ENCODE results near the gene BNC2. TPM values are rescaled to one million over a fixed set of nuclear protein-coding genes. Genes with fewer than 3 reads are reported as not detected.

Gene BNC2
- total RNA-seq, 2 experiments from 2014 or later = not detected

DNA sequence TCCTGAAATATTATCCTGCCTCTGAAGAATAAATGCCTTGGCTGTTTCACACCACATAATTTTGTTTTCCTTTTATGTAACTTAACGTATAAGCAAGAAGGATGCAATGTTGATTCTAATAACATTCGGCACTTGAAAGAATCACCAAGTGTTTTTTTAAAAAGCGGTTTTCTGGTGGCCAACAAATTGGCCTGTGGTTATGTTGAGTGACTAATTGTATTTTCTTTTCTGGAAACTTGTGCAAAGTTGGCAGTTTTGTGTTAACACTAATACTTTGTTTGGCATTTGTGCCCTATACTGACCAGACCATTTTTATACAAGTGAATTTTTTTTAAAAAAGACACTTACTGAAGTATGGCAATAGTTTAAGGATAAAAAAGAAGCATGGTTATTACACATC, 452.7 kb downstream of the BNC2 start:
- no peaks in the 10 kb centered on the region for H3K27me3 Mint-ChIP-seq (ENCODE audit: low read depth)
- CTCF ChIA-PET = no interaction called here
- intact Hi-C loops (cut with micrococcal nuclease) = no loop called here
- H3K9me3 Mint-ChIP-seq = no peaks in the 10 kb centered on the region
- H3K27ac Mint-ChIP-seq = no peak overlapping the region
- H3K4me3 Mint-ChIP-seq = no peak overlapping the region
- no peaks in the 10 kb centered on the region for H3K4me1 Mint-ChIP-seq (ENCODE audit: low read depth)
- no peaks in the 10 kb centered on the region for H3K36me3 Mint-ChIP-seq (ENCODE audit: low read depth)
- no peak for DNase-seq

DNA sequence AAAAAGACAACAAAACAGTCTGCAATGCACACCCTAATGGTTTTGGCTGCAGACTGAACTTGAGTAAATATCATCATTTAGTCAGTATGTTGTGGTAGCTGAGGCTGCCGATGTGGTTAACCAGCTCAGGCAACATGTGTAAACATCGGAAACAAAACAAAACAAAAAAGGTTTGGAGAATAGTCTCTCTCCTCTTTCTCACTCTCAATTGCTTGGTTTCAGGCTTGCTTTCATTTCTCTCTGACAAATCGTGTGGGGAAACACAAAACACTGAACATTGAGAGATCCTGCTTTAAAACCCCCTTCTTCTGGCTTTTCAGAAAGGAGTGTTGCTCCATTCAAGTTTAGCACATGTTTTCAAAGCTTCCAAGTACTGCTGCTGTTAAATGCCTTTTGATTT, 453.3 kb downstream of the BNC2 start:
- no peaks in the 10 kb centered on the region for H3K4me1 Mint-ChIP-seq (ENCODE audit: low read depth)
- DNase-seq = no peak
- H3K27ac Mint-ChIP-seq = no peak overlapping the region
- CTCF ChIA-PET = no interaction called here
- no peaks in the 10 kb centered on the region for H3K27me3 Mint-ChIP-seq (ENCODE audit: low read depth)
- H3K4me3 Mint-ChIP-seq = no peak overlapping the region
- no peaks in the 10 kb centered on the region for H3K36me3 Mint-ChIP-seq (ENCODE audit: low read depth)
- intact Hi-C loops (cut with micrococcal nuclease) = no loop called here
- no peaks in the 10 kb centered on the region for H3K9me3 Mint-ChIP-seq

DNA sequence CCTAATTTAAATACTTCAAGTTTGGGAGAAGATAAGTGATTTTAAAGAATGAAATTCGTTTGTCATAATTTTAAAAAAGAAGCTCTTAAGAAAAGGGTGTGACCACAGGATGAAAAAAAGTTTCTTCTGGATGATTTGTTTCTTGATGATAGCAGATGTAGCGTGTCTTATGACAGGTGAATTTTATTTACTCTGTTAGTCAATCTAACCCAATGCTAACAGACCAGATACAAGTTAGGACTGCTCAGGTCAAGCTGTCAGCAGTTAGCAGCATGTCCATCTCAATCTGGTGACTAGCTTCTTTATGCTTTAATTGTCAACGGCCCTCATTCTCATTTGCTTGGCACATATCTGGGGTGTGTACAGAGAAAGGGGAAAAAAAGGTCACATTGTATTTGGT, 456.0 kb downstream of the BNC2 start:
- Mint-ChIP-seq H3K9me3 (no peaks in the 10 kb centered on the region), H3K4me3 (no peak overlapping the region), H3K36me3 (ENCODE audit: low read depth) (no peaks in the 10 kb centered on the region), H3K27ac (no peak overlapping the region), H3K4me1 (ENCODE audit: low read depth) (no peaks in the 10 kb centered on the region), H3K27me3 (ENCODE audit: low read depth) (no peaks in the 10 kb centered on the region)
- intact Hi-C loops (cut with micrococcal nuclease) = no loop called here
- CTCF ChIA-PET = interaction anchor here (0.6 to 0.9 kb wide), 3 partner anchors 17 to 343 kb away, joined by 3 to 6 read pairs (median 5); no protein-coding TSS in a partner anchor
- DNase-seq = no peak

DNA sequence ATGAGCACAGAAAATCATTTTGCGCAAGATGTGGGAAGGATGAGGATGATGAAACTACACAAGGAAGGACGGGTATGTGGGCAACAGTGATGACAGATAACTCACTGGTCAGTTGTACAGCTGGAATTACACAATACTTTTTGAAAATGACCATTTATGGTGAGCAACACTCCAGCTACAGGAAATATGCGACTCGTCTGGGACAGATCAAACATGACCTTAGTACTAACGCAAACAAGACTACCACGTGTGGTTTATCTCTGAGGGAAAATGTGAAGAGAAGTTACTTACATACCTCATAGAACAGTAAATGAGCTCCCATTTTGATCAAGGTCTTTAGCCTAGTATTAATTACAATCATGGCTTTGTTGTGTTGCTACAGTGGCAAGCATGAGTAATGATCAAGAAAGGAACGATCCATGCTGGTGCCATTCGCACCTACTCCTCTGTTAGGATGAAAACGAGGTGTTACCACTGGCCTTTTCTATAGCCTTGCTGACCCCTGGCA, 456.9 kb downstream of the BNC2 start:
- CTCF ChIA-PET = interaction anchor here (0.9 kb wide), 1 partner anchor 17 kb away, joined by 5 read pairs; no protein-coding TSS in a partner anchor
- Mint-ChIP-seq H3K27ac (no peak overlapping the region), H3K27me3 (ENCODE audit: low read depth) (no peaks in the 10 kb centered on the region), H3K4me1 (ENCODE audit: low read depth) (no peaks in the 10 kb centered on the region), H3K36me3 (ENCODE audit: low read depth) (no peaks in the 10 kb centered on the region), H3K4me3 (no peak overlapping the region), H3K9me3 (no peaks in the 10 kb centered on the region)
- intact Hi-C loops (cut with micrococcal nuclease) = no loop called here
- no peak for DNase-seq

DNA sequence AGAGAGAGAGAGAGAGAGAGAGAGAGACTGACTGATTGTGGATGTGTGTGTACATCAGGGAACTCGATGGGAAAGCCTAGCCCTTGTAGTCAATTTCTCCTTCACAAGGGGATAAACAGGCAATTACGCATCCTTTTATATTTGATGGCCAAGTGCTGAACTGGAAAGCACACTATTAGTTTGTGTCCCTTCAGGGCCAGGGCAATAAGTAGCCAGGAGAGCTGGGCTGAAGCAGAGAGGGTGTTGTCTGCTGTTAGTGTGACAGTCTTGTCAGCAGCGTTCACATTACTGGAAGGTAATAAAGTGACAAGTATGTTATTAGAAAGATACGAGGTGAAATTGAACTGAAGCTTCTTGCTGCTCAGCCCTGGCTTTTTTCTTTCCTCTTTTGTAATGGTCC, 457.7 kb downstream of the BNC2 start:
- no peak overlapping the region for H3K4me3 Mint-ChIP-seq

DNA sequence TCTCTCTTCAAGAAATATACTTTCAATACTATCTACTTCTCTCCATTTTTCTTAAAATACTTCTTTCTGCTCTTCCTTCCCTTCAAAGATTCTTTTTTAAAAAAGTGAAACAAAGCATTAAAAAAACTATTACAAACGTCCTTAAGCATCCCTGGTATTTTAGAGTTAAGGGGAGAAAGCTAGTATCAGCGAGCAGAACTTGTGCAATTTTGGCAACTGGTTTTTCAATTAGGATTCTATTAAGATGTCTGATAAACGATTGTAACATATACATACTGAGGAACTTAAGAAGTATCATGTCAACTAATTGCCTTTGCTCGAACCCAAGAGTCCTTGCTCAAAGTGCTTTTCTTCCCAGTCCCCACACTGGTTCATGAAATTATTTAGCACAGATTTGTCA, 459.2 kb downstream of the BNC2 start:
- H3K4me1 Mint-ChIP-seq (ENCODE audit: low read depth) = no peaks in the 10 kb centered on the region
- CTCF ChIA-PET = no interaction called here
- intact Hi-C loops (cut with micrococcal nuclease) = no loop called here

More for the DNA sequence above, 457.7 kb downstream of the BNC2 start:
- no peak for DNase-seq
- Mint-ChIP-seq H3K36me3 (ENCODE audit: low read depth) (no peaks in the 10 kb centered on the region), H3K9me3 (no peaks in the 10 kb centered on the region), H3K4me1 (ENCODE audit: low read depth) (no peaks in the 10 kb centered on the region), H3K27me3 (ENCODE audit: low read depth) (no peaks in the 10 kb centered on the region), H3K27ac (no peak overlapping the region)
- CTCF ChIA-PET = no interaction called here
- intact Hi-C loops (cut with micrococcal nuclease) = no loop called here

DNA sequence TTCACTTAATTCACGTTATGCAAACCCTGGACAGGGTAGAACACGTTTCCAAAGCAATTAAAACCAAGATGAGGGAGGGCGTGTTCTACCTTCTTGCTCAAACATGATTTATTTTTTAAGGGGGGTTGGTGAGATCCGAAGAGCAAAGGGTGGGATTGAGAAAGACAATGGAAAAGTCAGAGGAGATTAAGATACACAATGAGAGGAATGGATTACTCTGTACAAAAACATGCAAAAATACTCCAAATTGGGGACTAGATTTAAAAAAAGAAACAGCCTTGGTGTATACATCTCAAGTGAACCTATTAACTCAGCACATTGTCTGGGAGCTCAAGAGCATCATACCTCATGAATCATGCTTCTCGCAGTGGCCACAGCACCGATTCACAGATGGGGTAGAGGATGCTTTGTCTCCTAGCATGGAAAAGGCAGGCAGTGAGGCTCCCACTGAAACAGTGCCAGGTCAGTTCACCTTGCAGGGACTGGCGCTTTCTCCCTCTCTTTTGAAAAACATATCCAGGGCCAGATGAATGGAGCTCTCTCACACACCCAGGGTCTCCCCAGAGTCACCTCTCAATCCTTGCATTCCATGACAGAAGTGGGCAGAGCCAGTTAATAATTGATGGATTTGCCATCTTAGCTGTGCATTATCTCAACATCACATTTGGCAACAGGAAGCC, 459.7 kb downstream of the BNC2 start:
- CTCF ChIA-PET = no interaction called here
- DNase-seq = no peak
- intact Hi-C loops (cut with micrococcal nuclease) = no loop called here
- no peak overlapping the region for H3K4me3 Mint-ChIP-seq
- H3K36me3 Mint-ChIP-seq (ENCODE audit: low read depth) = no peaks in the 10 kb centered on the region
- no peaks in the 10 kb centered on the region for H3K27me3 Mint-ChIP-seq (ENCODE audit: low read depth)
- no peaks in the 10 kb centered on the region for H3K4me1 Mint-ChIP-seq (ENCODE audit: low read depth)
- H3K27ac Mint-ChIP-seq = no peak overlapping the region
- H3K9me3 Mint-ChIP-seq = no peaks in the 10 kb centered on the region

More for the DNA sequence above, 459.2 kb downstream of the BNC2 start:
- H3K4me3 Mint-ChIP-seq = no peak overlapping the region
- no peak for DNase-seq
- H3K36me3 Mint-ChIP-seq (ENCODE audit: low read depth) = no peaks in the 10 kb centered on the region
- no peaks in the 10 kb centered on the region for H3K9me3 Mint-ChIP-seq
- no peaks in the 10 kb centered on the region for H3K27me3 Mint-ChIP-seq (ENCODE audit: low read depth)
- H3K27ac Mint-ChIP-seq = no peak overlapping the region

DNA sequence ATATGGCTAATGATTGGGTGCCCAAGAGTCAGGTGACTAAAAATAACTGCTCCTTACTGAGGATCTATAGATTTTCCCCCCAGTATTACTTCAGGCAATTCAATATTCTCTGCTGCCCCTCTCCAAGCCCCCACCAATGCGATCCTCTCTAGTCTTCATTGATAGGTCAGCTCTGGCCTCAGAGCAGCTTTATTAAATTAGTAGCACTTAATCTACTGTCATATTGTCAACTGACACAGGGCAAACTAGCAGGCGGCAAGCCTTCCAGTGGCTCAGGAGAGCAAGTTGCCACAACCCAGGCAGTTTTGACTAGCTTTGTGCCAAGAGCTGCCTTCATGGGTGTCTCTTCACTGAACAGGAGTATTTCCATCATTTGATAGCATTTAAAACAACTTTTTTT, 462.9 kb downstream of the BNC2 start:
- CTCF ChIA-PET = no interaction called here
- intact Hi-C loops (cut with micrococcal nuclease) = no loop called here
- Mint-ChIP-seq H3K27ac (no peak overlapping the region), H3K4me3 (no peak overlapping the region), H3K4me1 (ENCODE audit: low read depth) (no peaks in the 10 kb centered on the region), H3K9me3 (peaks cover 2% of the 10 kb centered on the region), H3K27me3 (ENCODE audit: low read depth) (no peaks in the 10 kb centered on the region), H3K36me3 (ENCODE audit: low read depth) (no peaks in the 10 kb centered on the region)
- DNase-seq = no peak

DNA sequence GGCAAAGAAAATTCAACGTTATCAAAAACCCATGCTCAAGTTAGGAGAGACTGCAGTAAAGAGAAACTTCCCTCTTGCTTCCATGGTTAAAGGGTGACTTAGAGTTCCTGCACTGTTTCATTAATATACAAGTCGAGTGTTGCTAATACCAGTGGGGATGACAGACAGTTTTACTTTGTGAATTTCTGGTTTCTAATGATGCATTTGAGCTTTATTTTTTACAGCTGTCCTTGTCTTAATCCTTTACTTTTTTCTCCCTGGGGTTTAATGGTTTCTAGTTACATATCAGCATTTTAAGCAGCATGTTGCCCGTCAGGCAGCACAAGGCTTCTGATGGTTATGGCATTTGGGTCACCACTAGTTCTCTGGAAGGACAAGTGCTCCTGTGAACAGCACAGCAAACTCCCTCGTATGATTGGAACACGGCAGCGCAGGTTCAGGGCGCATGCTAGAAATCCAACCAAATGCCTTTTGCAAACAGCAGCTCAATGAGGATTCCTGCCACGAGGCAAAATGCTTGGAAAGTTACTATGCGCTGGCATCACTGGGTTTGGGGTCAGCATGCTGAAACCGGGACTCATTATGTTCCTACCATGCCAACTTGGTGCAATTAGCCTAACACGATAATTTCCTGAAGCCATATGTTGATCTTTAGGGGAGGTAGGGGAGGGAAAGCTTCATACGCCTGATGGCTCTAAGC, 463.8 kb downstream of the BNC2 start:
- CTCF ChIA-PET = no interaction called here
- no peaks in the 10 kb centered on the region for H3K36me3 Mint-ChIP-seq (ENCODE audit: low read depth)
- no peak overlapping the region for H3K4me3 Mint-ChIP-seq
- DNase-seq = no peak
- peaks cover 2% of the 10 kb centered on the region for H3K9me3 Mint-ChIP-seq
- intact Hi-C loops (cut with micrococcal nuclease) = no loop called here
- no peaks in the 10 kb centered on the region for H3K27me3 Mint-ChIP-seq (ENCODE audit: low read depth)
- H3K27ac Mint-ChIP-seq = no peak overlapping the region
- H3K4me1 Mint-ChIP-seq (ENCODE audit: low read depth) = no peaks in the 10 kb centered on the region

DNA sequence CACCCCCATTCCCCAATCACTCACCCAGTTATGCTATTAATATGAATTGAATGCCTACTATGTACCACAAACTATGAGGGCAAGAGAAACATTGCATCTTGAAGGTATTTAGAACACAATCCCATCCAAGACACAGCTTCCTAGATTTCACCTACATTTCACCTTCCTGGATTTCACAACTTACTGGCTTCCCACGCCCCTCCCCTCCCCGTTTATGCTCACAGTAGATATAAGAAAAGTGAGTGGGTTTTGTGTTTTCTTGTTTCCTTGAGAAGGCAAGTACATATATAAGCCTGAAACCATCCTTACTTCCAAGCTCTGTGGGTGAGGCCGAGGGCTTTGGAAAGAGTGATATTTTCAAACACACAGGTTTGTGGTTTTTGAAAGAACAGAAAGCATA, 465.0 kb downstream of the BNC2 start:
- Mint-ChIP-seq H3K27ac (no peak overlapping the region), H3K9me3 (peaks cover 2% of the 10 kb centered on the region), H3K27me3 (ENCODE audit: low read depth) (no peaks in the 10 kb centered on the region), H3K36me3 (ENCODE audit: low read depth) (no peaks in the 10 kb centered on the region), H3K4me1 (ENCODE audit: low read depth) (no peaks in the 10 kb centered on the region), H3K4me3 (no peak overlapping the region)
- CTCF ChIA-PET = no interaction called here
- no peak for DNase-seq
- intact Hi-C loops (cut with micrococcal nuclease) = no loop called here

DNA sequence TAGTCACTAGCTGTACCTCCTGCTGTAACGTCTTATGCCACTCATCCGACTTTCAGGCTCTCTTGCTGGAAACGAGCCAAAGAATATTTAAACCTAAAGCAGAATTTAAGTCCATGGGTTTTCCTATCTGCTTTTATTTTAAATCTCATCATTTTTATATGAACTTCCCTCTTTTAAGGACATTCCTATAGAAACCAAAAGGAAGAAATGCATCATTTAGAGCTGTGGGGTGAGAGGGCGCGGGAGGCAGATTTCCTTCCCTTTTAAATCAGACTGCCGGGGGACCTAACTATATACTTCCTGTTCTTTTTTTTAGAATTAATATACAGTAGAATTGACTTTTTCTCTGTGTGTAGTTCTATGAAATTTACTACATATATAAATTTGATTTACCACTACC, 468.8 kb downstream of the BNC2 start:
- Mint-ChIP-seq H3K9me3 (peaks cover 3% of the 10 kb centered on the region), H3K36me3 (ENCODE audit: low read depth) (no peaks in the 10 kb centered on the region), H3K27me3 (ENCODE audit: low read depth) (peaks cover 2% of the 10 kb centered on the region), H3K27ac (no peak overlapping the region), H3K4me1 (ENCODE audit: low read depth) (no peaks in the 10 kb centered on the region), H3K4me3 (no peak overlapping the region)
- CTCF ChIA-PET = no interaction called here
- intact Hi-C loops (cut with micrococcal nuclease) = no loop called here
- DNase-seq = no peak

DNA sequence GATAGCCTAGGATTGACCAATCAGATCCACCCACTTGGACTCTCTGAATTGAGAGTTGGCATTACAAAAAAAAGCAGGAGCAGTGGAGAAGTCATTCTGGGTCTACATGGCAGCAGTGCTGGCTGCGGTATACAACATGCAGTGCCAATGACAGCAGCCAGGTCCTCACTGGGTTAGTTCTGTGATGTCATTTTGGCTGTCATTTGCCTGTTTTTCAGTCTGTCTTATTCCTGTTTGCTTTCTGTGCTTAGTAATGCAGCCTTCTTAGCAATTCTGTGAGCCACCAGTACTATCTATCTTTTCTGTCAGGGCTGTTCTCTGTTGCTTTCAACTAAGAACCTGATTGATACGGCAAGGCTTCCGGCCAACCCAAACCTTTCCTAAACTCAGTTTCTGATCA, 471.8 kb downstream of the BNC2 start:
- Mint-ChIP-seq H3K27ac (no peak overlapping the region), H3K27me3 (ENCODE audit: low read depth) (peaks cover 2% of the 10 kb centered on the region), H3K4me1 (ENCODE audit: low read depth) (no peaks in the 10 kb centered on the region), H3K4me3 (no peak overlapping the region), H3K9me3 (peaks cover 2% of the 10 kb centered on the region), H3K36me3 (ENCODE audit: low read depth) (no peaks in the 10 kb centered on the region)
- intact Hi-C loops (cut with micrococcal nuclease) = no loop called here
- CTCF ChIA-PET = no interaction called here
- no peak for DNase-seq

DNA sequence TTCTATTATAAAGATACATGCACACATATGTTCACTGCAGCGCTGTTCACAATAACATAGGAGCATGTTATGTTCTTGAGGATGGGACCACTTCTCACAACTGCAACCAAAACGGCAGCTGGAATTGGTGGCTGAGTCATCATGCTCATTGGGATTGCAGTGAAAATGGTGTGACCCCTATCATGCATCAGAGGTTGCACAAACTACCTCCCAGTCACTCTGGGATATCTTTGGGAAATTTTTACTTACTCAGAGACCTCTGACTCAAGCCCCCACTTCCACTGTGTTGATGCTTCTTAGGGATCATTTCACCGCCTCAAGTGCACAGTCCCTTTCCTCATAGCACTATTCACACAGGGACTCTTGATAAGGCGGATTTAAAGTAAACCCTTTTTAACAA, 474.1 kb downstream of the BNC2 start:
- no peak overlapping the region for H3K4me3 Mint-ChIP-seq
- intact Hi-C loops (cut with micrococcal nuclease) = no loop called here
- CTCF ChIA-PET = no interaction called here
- H3K27me3 Mint-ChIP-seq (ENCODE audit: low read depth) = peaks cover 2% of the 10 kb centered on the region
- no peaks in the 10 kb centered on the region for H3K36me3 Mint-ChIP-seq (ENCODE audit: low read depth)
- H3K27ac Mint-ChIP-seq = no peak overlapping the region
- DNase-seq = no peak
- H3K9me3 Mint-ChIP-seq = peaks cover 2% of the 10 kb centered on the region
- H3K4me1 Mint-ChIP-seq (ENCODE audit: low read depth) = no peaks in the 10 kb centered on the region
